BE2C (cell line): ENCODE data around the gene CACFD1.
A peak's percentile ranks its signal among the peaks of the same experiment; 100 is the strongest.

ENCODE experiments used
- DNase-seq: peaks from one replicate; pipeline ENCODE4 v3.0.0-alpha.2; 2020
- H3K27me3 ChIP-seq: fragments of 250-450 bp; sonication (Bioruptor Pico); 2 replicates; pipeline ENCODE4 v1.5.1; 2020; ENCODE audit warnings: mild to moderate bottlenecking
- H3K36me3 ChIP-seq: fragments of 250-450 bp; sonication (Bioruptor Pico); 2 replicates; pipeline ENCODE4 v1.5.1; 2020; ENCODE audit warnings: mild to moderate bottlenecking
- H3K4me1 ChIP-seq: fragments of 250-450 bp; sonication (Bioruptor Pico); 2 replicates; pipeline ENCODE4 v1.5.1; 2020
- H3K4me3 ChIP-seq: 2 replicates; pipeline ENCODE4 v1.5.1; 2011; ENCODE audit warnings: low read depth, low read length
- H3K9me3 ChIP-seq: fragments of 250-450 bp; sonication (Bioruptor Pico); 2 replicates; pipeline ENCODE4 v1.5.1; 2020
- CTCF ChIP-seq: IDR thresholded peaks from 2 replicates; pipeline ENCODE4 v1.5.1; 2012; ENCODE audit warnings: mild to moderate bottlenecking, low read depth, low read length

Gene CACFD1

GRCh38 chr9:133436681-133437080 lies 23.1 kb upstream of the CACFD1 start:
- no peaks in the 10 kb centered on the region for H3K36me3 ChIP-seq
- H3K27me3 ChIP-seq: no peaks in the 10 kb centered on the region
- no peak for DNase-seq
- no peaks in the 10 kb centered on the region for H3K4me1 ChIP-seq
- no peak for TF ChIP-seq CTCF
- no peaks in the 10 kb centered on the region for H3K9me3 ChIP-seq
- H3K4me3 ChIP-seq: no peak overlapping the region

- Histone ChIP-seq H3K27me3 (no peaks in the 10 kb centered on the region), H3K4me3 (no peak overlapping the region), H3K9me3 (no peaks in the 10 kb centered on the region), H3K4me1 (no peaks in the 10 kb centered on the region), H3K36me3 (no peaks in the 10 kb centered on the region)
- DNase-seq: no peak
- peak; percentile 30 for TF ChIP-seq CTCF
Measured at GRCh38 chr9:133437753-133438531, 21.8 kb upstream of the CACFD1 start.

GRCh38 chr9:133439337-133439736 lies 20.4 kb upstream of the CACFD1 start:
- Histone ChIP-seq H3K9me3 (no peaks in the 10 kb centered on the region), H3K36me3 (no peaks in the 10 kb centered on the region), H3K4me1 (no peaks in the 10 kb centered on the region), H3K27me3 (no peaks in the 10 kb centered on the region), H3K4me3 (no peak overlapping the region)
- no peak for DNase-seq
- no peak for TF ChIP-seq CTCF

DNA sequence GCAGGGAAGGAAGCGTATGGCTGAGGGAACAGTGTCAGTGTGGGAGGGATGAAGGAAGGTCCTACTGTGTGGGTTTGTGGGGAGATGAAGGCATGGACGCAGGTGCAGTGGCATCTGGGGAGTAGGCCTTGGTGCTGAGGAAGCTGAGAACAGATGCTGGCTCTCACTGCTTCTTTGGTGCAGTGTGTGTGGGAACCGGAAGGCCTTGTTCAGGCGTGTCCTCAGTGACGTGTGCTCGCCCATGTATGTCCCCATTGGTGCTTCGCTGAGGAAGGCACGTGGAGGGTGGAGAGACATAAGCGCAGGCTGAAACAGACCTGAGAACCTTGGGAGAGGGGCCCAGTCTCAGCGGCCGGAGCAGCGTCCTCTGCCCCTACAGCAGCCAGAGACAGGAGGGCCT lies 18.9 kb upstream of the CACFD1 start:
- no peaks in the 10 kb centered on the region for H3K27me3 ChIP-seq
- no peaks in the 10 kb centered on the region for H3K36me3 ChIP-seq
- TF ChIP-seq CTCF: no peak
- no peak overlapping the region for H3K4me3 ChIP-seq
- no peaks in the 10 kb centered on the region for H3K4me1 ChIP-seq
- no peaks in the 10 kb centered on the region for H3K9me3 ChIP-seq
- DNase-seq: no peak

DNA sequence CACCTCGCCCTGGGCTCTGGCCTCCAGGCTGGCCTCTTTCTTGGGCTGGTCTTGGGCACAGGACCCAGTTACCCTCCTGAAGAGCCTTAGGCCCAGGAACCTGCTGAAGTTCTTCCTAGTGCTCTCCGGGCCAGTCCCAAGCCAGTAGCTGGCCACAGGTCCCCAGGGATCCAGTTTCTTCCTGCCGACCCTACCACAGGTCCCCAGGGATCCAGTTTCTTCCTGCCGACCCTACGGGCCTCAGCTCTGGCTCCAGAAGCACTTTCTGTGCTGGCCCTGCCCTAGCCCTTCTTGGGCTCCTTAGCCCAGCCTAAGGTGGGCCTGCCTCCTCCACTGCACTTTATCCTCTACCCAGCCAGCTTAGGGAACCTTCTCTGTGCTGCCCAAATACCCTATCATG lies 18.2 kb upstream of the CACFD1 start:
- H3K9me3 ChIP-seq: no peaks in the 10 kb centered on the region
- H3K27me3 ChIP-seq: no peaks in the 10 kb centered on the region
- no peaks in the 10 kb centered on the region for H3K4me1 ChIP-seq
- H3K4me3 ChIP-seq: no peak overlapping the region
- no peak for TF ChIP-seq CTCF
- no peaks in the 10 kb centered on the region for H3K36me3 ChIP-seq
- no peak for DNase-seq

DNA sequence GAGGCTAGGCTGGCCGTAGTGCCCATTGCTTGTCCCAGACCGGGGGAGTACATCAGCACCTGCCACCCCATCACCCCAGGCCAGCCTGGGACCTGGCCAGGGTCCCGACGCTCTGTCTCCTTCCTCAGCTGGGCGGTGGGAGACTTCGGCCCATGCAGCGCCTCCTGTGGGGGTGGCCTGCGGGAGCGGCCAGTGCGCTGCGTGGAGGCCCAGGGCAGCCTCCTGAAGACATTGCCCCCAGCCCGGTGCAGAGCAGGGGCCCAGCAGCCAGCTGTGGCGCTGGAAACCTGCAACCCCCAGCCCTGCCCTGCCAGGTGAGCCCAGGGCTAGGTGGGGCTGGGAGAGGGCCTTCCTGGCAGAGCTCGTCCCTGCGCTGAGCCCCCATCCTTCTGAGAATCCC lies 16.5 kb upstream of the CACFD1 start:
- TF ChIP-seq CTCF: no peak
- no peaks in the 10 kb centered on the region for H3K4me1 ChIP-seq
- no peaks in the 10 kb centered on the region for H3K27me3 ChIP-seq

More for the DNA sequence above, 16.5 kb upstream of the CACFD1 start:
- no peak for DNase-seq
- Histone ChIP-seq H3K9me3 (no peaks in the 10 kb centered on the region), H3K36me3 (no peaks in the 10 kb centered on the region), H3K4me3 (no peak overlapping the region)
